ENCODE measurements around the gene DNAJC7. TPM values are rescaled to one million over a fixed set of nuclear protein-coding genes. Genes with fewer than 3 reads are reported as not detected.
"Not testable (repeated sequence)": the region's sequence is repeated elsewhere in the genome, so short reads cannot be mapped to it uniquely, and the experiment has no call there.

DNAJC7 gene
- total RNA-seq, 1 donor from 2014 or later, result 76.6 TPM

DNA sequence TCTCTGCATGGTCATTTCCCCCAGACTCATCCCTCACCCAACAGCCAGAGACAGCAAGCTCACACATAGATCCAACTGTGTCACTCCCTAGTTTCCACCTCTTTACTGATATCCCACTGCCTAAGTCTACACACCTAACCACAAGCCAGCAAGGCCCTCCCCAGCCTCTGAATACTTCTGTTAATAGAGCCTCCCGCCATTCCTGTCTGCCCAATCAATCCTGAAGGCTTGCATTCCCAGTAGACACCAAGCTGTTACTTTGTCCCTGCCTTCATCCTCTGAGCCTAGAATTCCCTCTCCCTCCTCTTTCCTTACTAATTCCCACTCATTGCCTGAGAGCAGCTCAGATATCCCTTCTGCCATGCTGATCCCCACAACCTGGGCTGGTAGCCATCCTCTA, 28.5 kb upstream of the DNAJC7 start:
- ATAC-seq (no peak), DNase-seq (no peak)
- intact Hi-C loops (cut with micrococcal nuclease), result no loop called here

DNA sequence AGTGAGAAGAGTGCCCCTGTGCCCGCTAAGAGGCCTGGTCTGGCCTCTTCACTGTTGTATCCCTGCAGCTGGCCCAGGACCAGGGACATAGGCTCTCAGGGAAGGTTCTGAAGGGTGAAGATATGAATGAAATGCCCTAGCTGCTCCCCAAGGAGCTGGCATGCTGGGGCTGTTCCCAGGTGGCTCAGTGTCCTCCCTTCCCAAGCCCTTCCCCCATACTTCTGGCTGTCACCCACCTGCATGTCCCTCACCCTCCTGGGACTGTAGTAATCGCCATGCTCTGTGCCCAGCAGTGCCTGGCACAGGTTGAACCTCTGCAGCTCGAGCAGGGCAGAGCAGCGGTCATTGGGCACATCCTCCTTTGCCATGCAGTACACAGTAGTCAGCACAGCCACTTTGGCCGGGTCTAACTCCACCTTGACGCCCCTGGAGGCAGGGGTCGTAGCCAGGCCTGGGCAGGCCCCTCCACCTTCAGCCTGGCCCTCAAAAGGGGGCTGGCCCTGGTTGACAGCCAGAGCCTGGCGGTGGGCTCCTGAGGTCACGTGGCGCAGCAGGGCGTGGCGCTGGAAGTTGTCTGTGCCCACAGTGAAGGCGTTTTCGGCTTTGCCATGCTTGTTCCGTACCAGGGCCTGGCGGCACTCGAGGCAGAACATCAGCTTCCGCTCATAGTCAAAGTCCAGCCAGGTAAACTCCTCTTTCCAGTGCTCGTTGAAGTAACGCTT, 25.5 kb upstream of the DNAJC7 start:
- ATAC-seq, result no peak
- DNase-seq, result no peak
- intact Hi-C loops (cut with micrococcal nuclease), result no loop called here

DNA sequence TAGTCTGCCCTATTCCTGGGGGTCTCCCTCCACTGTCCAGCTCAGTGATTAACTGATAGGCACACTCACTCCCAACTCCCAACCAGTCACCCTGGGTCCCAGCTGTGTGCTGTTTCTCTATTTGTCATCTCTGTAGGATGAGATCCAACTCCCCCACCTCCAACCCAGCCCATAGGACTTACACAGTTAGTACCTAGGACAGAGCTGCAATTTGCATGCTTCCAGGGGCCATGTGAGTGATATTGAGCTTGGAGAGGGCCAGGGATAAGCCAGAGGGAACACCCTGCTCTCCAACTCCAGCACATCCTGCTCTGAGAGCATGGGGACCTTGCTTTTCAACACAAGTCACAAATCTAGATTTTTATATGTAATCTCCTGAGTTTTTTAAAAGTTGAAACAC, 24.4 kb upstream of the DNAJC7 start:
- DNase-seq (no peak), ATAC-seq (no peak)
- intact Hi-C loops (cut with micrococcal nuclease), result no loop called here

DNA sequence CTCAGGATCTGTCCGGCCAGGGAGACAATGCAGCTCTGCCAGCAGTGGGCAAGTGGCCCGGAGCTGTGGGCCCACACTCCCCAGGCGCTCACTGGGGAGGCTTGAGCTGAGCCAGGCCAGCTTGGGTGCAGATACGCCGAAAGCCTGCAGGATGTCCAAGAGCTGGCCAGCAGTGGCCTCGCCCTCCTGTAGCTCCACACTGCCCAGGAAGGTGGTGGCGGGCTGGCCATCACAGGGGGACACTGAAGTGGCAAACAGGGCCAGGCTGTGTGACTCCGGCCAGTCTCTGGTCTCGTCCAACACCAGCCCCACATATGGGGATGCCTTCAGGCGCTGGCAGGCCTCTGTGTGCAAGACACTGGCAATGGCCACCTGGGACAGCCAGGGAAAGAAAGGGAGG, 23.6 kb upstream of the DNAJC7 start:
- DNase-seq (no peak), ATAC-seq (no peak)
- intact Hi-C loops (cut with micrococcal nuclease), result no loop called here

DNA sequence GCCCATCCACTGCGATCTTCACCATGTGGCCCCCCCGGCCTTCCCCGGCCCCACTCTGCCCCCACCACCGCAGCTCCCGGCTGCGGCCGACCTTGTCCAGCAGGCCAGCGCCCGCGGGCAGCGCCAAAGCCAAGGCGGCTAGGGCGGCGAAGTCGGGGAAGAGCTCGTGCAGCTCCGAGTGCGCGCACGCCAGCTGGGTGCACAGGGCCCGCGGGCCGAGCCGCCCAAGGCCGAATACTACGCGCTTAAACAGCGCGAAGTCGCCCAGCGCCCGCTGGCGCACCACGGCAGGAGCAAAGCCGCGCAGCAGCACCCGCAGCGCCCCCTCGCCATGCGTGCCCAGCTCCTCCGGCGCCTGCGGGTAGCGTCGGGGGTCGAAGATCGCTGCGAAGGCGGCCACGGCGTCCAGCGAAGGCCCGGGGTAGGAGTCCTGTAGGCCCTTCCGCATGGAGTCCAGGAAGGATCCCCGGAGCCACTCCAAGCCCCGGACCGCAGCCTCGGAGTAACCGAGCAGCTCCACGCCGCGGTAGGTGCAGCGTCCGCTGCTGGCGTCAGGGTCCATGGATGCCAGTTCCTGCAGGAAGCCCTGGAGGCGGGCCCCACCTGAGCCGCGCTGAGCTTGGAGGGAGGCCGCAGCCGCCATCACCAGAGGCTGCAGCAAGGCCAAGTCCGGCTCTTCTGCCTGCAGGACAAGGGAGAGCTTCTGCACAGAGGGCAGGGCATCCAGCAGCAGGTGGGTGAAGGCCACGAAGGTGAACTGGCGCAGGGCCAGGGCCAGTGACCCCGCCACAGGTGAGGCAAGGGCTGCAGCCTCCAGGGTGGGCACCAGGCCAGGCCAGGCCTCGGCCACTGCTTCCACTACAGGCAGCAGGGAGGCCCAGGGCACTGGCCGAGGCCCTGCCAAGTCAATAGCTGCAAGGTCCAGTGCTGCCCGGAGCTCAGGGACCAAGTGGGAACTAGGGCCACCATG, 22.8 kb upstream of the DNAJC7 start:
- DNase-seq (no peak), ATAC-seq (peak; percentile 38)
- intact Hi-C loops (cut with micrococcal nuclease), result no loop called here

- intact Hi-C loops (cut with micrococcal nuclease), result no loop called here
- ATAC-seq (no peak), DNase-seq (no peak)
Measured at GRCh38 chr17:42038221-42038973, 21.2 kb upstream of the DNAJC7 start.

DNA sequence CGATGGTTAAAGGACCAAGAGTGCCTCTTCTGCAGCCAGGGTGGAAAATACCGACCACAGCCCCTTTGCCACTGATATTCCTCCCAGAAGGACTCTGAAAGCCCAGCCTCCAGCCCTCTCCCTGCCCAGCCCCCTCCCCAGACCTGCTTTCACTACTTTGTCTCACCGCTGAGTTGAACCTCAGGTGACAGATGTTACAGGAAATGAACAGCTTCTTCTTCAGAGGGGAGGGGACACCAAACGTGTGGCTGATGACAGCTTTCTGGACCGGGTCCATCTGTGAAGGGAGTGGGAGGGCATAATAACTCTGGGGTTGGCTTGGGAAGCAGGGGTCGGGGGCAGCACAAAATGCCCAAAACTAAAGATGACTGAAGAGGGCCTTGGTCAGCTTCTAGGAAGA, 16.8 kb upstream of the DNAJC7 start:
- intact Hi-C loops (cut with micrococcal nuclease), result no loop called here
- DNase-seq, result no peak
- ATAC-seq, result no peak

DNA sequence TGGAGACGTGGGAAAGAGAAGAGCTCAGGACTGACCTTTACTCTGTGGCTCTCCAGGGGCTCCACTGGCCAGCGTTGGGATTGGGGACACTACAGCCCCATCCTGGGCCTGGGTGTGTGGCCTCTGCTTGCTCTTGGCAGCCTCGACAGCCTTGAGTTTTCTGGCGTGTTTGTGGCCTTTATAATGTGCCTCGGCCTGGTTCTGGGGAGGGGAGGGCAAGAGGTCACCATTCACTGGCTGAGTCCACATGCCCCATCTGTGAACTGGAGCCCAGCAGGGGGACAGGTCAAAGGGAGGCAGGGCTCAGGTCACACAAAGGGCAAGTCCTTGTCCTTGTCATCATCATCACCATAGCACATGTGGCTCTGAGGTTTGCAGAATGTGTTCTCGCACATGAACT, 14.3 kb upstream of the DNAJC7 start:
- ATAC-seq (peak; percentile 83), DNase-seq (peak; percentile 65)
- intact Hi-C loops (cut with micrococcal nuclease), result no loop called here

DNA sequence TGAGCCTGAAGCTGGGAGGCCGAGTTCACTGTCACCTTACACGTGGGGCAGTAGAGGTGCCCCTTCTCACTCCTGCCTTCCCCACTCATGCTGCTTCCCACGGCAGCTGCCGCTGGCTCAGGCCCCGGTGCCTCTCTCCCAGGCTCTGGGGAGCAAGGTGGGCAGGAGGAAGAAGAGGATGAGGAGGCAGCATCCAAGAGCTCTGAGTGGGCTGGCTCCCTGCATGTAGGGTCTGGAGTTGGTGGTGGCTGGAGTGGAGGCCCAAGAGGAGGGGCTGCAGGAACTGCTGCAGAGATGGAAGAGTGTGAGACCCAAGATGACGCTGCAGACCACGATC, 11.5 kb upstream of the DNAJC7 start:
- no peak for ATAC-seq
- intact Hi-C loops (cut with micrococcal nuclease), result no loop called here
- DNase-seq, result no peak

DNA sequence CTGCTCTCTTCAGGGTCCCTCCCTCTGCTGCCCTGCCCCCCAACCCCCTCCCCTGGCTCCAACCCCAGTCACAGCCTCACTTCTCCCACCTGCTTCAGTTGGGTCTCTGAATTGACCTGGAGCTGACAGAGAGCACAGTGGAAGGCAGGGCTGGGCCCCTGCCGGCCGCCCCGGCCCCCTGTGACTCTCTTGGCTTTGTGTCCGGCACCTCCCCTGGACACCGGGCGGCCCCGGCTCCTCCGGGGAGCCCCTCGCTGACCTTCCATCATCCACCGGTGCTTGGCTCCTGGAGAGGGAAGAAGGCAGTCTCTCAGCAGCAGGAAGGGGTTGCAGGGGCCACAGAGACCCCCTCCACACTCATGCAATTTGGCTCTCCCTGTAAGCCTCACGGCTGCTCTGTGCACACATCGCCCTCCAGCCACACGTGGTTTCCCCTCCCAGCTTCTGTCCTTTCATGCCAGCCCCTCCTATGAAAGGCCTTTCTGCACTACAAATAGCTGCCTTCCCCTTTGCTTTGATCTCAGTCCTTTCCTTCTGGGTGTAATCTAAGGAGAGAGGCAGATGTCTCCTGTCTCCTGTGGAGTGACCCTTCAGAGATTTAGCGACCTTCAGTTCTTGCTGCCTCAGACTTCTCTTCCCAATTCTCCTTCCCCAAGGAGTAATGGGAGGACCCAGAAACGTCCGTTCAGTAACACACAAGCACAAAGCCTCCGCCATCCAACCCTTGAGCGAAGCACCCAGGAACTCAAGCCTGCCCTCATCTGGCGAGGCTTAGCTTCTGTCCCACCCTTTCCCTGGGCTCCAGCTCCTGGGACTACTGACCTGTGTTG, 10.9 kb upstream of the DNAJC7 start:
- no peak for ATAC-seq
- intact Hi-C loops (cut with micrococcal nuclease), result no loop called here
- DNase-seq, result no peak

DNA sequence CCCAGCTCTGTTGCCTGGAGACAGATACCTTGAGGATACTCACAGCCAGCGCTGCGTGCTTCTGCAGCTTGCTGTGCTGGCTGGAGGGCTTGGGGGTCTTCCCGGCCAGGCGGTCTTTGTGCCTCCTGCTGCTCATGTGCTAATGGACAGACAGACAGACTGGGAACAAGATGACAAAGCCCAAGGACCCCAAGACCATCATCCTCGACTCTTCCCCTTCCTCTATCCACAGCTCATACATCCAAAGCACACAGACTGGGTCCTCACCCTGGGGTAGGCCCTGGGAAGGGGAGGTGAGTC, 10.3 kb upstream of the DNAJC7 start:
- intact Hi-C loops (cut with micrococcal nuclease), result no loop called here
- ATAC-seq (no peak), DNase-seq (no peak)

- intact Hi-C loops (cut with micrococcal nuclease), result no loop called here
- ATAC-seq (no peak), DNase-seq (no peak)
Measured at GRCh38 chr17:42026857-42027589, 9.8 kb upstream of the DNAJC7 start.

GRCh38 chr17:42025936-42026335, 8.7 kb upstream of the DNAJC7 start:
- intact Hi-C loops (cut with micrococcal nuclease), result no loop called here
- DNase-seq (no peak), ATAC-seq (no peak)

DNA sequence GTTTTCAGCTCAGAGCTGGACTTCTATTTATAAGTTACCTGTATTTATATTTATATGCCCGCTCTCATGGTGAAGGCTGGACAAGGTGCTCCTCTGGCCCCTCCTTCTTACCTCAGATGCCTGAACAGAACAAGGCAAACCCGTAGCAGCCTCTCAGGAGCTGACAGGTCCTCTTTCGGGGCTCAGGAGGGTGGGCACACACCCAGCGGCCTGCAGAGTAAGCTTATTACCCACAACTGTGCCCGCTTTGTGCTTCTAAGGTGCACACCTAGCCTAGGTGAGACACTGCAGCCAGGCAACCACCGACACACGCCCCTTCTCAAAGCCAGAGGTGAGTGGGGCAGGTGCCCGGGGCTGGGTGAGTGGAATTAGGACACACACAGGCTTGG, 7.9 kb upstream of the DNAJC7 start:
- intact Hi-C loops (cut with micrococcal nuclease), result no loop called here
- peak; percentile 5 for ATAC-seq
- DNase-seq, result no peak

- ATAC-seq (no peak), DNase-seq (peak; percentile 55)
- intact Hi-C loops (cut with micrococcal nuclease), result no loop called here
Measured at GRCh38 chr17:42023524-42024349, 6.5 kb upstream of the DNAJC7 start.

- ATAC-seq; DNase-seq; intact Hi-C loops (cut with micrococcal nuclease): not testable (repeated sequence)
Measured at GRCh38 chr17:42020845-42021244, 3.6 kb upstream of the DNAJC7 start.

GRCh38 chr17:42019509-42020404, 2.5 kb upstream of the DNAJC7 start, which contains the start of gene NKIRAS2:
TSS of gene NKIRAS2 (plus strand) at chr17:42020090. CDS start at chr17:42021578, 1,488 bp downstream.
- DNase-seq (peak; percentile 96), ATAC-seq (peak; percentile 79)
- intact Hi-C loops (cut with micrococcal nuclease), result no loop called here

Measured in left ventricle myocardium superior (tissue), 1 donor.